Fibroblast of pulmonary artery (primary cell): Measurements from ENCODE around the gene NTRK3.

Source experiments
- DNase-seq: peaks from one replicate; pipeline ENCODE4 v3.0.0-alpha.2; 2010; ENCODE audit warnings: low read depth
- H3K4me3 ChIP-seq: replicated peaks from 2 replicates; pipeline ENCODE4 v1.5.1; 2011; ENCODE audit warnings: low read depth, mild to moderate bottlenecking, control low read depth, low read length, moderate library complexity
- TF ChIP-seq, protein P1 (sequence below): IDR thresholded peaks from 2 replicates; pipeline ENCODE4 v1.5.1; 2011; ENCODE audit warnings: mild to moderate bottlenecking, control low read depth, low read length, inconsistent platforms; ENCODE audit errors: missing control alignments

Gene NTRK3

DNA sequence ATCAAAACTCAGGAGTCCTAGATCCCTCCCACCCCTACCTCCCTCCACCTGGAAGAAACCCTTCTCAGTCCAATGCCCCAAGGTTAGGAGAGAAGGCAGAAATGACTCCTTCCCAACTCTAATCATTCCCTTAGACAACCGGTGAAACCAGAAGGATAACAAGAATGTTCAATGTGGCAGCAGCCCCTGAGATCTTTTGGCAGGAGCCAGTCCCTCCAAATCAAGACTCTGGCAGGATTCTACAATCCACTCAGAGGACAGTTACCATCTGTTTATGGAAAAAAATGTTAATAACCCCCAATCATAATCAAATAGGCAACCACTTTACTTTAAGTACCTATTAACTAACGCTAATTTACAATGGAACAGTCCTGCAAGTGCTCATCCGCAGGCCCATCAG lies 136.5 kb downstream of the NTRK3 start:
- TF ChIP-seq, protein P1, sequence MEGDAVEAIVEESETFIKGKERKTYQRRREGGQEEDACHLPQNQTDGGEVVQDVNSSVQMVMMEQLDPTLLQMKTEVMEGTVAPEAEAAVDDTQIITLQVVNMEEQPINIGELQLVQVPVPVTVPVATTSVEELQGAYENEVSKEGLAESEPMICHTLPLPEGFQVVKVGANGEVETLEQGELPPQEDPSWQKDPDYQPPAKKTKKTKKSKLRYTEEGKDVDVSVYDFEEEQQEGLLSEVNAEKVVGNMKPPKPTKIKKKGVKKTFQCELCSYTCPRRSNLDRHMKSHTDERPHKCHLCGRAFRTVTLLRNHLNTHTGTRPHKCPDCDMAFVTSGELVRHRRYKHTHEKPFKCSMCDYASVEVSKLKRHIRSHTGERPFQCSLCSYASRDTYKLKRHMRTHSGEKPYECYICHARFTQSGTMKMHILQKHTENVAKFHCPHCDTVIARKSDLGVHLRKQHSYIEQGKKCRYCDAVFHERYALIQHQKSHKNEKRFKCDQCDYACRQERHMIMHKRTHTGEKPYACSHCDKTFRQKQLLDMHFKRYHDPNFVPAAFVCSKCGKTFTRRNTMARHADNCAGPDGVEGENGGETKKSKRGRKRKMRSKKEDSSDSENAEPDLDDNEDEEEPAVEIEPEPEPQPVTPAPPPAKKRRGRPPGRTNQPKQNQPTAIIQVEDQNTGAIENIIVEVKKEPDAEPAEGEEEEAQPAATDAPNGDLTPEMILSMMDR: no peak
- H3K4me3 ChIP-seq: no peak overlapping the region
- DNase-seq: no peak

DNA sequence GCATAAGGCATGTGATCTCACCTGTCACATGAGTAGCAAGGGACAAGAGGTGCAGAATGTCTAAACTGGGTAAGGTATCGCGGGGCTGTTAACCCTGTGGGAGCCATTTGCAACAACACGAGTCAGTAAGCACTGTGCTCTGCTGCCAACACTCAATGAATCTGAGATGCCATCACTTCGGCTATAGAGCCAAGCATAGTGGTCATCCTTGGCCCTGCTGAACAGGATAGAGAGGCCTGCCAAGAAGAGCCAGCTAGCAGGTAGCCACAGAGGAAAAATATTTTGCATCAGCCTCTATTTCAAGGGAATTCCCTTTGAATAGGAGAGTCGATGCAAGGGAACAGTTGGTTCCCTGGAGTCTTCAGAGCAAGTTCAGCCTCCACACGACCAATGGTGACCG lies 137.8 kb downstream of the NTRK3 start:
- DNase-seq: no peak
- TF ChIP-seq, protein P1: no peak

DNA sequence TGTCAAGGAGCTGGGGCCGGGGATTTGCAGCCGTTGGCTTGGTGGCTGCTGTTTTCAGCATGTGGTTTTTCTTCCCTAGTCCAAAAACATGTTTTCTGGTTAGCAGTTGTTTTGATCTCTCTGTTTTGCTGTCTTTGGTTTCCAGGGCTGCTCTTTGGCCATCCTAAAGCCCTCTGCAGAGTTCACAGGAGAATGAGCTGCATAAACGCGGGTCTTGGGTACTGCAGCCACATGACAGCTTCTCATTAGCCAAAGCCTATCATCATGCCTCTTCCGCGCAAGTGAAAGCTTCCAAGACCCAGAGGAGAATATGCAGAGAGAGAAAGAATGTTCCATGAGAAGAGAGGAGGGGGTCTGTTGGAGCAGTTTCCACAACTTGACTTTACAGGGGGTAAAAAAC lies 138.5 kb downstream of the NTRK3 start:
- DNase-seq: no peak
- no peak overlapping the region for H3K4me3 ChIP-seq
- TF ChIP-seq, protein P1: no peak

More for the DNA sequence above, 137.8 kb downstream of the NTRK3 start:
- no peak overlapping the region for H3K4me3 ChIP-seq

DNA sequence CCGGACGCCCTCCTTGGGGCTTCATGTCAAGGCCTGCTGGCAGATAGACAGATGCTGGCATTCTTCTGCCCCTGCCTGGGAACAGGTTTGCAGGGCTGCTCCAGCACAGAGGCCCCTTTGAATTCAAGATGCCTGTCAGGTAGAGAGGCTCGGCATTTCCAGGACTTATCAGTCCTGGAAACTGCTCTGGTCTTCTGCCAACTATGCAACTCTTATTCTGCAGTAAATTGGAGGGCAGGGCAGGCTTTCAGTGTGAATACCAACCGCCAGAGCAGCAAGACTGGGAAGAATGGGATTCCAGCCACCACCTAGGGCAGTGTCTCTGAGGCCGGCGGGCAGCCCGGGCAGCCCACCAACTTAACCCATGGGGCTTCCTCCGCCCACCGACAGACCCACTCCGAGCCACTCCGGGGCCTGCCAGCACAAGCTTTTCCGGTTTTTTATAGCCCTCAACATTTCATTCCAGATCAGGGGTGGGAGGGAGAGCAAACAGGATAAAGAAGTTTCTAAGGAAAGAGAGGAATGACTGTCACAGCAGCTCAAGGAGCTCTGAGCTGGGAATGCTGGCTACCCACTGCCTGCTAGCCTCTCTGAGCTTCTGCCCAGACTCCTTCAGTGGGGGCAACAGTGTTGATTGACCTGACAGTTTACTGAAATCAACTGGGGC lies 140.9 kb downstream of the NTRK3 start:
- H3K4me3 ChIP-seq: no peak overlapping the region
- TF ChIP-seq, protein P1: no peak
- no peak for DNase-seq

DNA sequence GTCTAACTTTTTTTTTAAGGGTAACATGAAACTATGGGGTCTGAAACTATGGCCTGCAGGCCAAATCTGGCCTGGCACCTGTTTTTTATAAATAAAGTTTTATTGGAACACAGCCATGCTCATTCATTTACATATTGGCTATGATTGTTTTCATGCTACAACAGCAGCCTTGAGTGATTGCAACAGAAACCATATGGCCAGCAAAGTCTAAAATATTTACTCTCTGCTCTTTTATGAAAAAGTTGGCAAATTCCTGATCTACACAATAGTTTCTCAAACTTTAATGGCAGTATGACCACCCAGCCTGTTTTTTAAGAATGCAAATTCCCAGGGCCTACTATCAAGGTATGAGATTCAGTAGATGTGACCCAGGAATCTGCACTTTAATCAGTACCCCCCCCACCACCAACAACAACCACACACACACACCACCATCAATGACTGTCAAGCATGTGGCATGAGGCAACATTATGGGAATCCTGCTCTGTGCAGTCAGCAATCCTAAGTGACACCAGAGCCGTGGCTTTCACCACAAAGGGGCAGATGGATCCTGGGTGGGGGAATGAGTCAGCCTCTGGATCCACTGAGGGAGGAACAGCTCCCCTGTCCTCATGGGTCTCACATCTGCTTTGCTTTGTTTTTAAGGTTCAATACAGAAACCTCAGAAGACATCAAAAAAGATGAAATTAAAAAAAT lies 142.8 kb downstream of the NTRK3 start:
- H3K4me3 ChIP-seq: no peak overlapping the region
- TF ChIP-seq, protein P1: no peak
- no peak for DNase-seq

DNA sequence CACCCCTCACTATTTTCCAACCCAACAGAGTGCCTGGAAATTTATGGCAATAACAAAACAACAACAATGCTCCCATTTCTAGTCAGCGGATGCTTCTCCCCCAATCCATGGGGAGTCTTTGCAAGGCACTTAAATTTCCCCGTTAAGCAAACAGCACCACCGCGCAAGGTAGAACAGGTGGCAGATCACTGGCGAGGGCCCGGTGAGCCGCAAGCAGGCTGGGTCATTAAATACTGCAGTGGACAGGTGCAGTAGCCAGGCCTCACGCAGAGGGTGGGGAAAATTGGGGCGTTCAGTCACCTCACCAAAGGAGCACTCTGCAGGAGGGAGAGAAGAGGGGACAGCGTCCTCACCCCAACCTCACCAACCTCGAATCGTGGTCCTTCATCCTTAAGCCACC lies 147.5 kb downstream of the NTRK3 start:
- no peak overlapping the region for H3K4me3 ChIP-seq
- TF ChIP-seq, protein P1: no peak
- DNase-seq: no peak
